Raji (cell line): ENCODE measurements around the gene PGM5.

Experiments
- POLR2A ChIP-seq: IDR thresholded peaks from 2 replicates; pipeline ENCODE4 v1.6.1; 2011; ENCODE audit warnings: low read depth, low read length, control low read depth; ENCODE audit not compliant: insufficient read depth

PGM5 gene

DNA sequence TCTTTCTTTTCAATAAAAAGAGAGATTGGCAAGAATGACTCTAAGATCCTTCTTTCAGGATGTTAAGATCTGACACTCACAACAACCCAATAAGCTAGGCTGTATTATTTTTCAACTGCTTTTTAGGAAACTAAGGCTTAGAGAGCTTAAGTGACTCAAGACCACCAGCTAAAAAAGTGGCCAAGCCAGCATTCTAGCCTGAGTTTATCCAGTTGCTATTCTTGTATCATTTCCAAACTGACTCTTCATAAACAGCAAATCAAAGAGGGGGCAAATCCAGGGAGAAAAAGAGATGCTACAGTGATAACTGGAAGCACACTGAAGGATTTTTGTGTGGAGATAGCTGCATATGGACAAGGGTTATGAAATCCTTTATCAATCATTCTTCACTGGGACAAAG is 137.1 kb downstream of the PGM5 start:
- no peak for TF ChIP-seq POLR2A

- TF ChIP-seq POLR2A, result no peak
Measured at GRCh38 chr9:68493958-68494577, 137.7 kb downstream of the PGM5 start.

DNA sequence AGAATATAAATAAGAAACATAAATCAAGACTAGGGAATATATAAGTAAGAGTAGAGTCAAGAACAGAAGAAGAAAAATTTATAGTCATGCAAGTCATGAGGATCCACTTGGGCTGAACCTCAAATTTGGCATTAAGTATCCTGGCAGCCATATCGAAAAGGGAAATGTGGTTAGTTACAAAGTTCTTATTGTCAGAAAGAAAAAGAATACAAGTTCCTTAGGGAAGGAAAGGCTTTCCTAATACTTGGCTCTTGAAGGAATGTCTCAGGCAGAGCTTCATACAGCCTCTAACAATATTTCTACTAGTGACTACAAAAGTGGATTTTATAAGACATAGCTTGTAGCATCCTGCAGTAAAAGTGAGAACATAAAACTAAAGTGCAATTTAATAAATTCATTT is 138.8 kb downstream of the PGM5 start:
- no peak for TF ChIP-seq POLR2A

GRCh38 chr9:68496356-68496755 is 139.9 kb downstream of the PGM5 start:
- no peak for TF ChIP-seq POLR2A

DNA sequence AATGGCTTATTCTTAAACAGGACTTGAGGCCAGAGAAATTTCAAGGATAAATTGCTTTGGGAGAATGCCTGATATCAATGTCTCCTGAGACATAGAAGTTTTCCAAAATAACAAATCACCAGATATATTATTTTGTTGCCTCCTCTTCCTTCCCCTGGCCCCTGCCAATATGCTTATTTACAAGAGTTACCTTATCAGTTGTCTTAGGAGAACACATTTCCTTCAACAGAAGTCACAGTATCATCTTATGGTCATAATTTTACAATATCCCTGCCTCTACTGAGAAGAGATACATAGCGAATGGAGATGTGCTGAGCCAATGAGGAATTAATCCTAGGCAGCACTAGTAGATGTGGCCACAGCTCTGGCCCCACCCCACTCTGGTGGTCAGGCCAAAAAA is 141.2 kb downstream of the PGM5 start:
- TF ChIP-seq POLR2A, result no peak

DNA sequence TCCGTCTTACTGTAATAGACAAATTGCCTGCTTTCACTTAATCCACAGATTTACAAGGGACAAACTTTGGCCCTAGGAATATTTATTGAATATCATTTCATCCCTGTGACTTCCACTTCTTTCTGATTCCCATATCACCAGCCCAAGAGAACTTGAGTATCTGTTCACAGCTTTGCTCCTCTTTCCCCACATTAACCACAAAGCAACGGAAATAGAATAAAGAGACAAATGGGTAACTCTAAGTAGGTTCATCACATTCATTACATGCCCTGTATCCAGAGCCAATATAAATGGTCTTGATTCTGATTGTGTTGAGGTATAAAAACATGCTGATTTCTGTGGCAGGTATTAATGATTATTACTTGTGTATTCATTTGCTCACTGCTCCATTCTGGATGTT is 142.4 kb downstream of the PGM5 start:
- no peak for TF ChIP-seq POLR2A

- no peak for TF ChIP-seq POLR2A
Measured at GRCh38 chr9:68500457-68501381, 144.3 kb downstream of the PGM5 start.

DNA sequence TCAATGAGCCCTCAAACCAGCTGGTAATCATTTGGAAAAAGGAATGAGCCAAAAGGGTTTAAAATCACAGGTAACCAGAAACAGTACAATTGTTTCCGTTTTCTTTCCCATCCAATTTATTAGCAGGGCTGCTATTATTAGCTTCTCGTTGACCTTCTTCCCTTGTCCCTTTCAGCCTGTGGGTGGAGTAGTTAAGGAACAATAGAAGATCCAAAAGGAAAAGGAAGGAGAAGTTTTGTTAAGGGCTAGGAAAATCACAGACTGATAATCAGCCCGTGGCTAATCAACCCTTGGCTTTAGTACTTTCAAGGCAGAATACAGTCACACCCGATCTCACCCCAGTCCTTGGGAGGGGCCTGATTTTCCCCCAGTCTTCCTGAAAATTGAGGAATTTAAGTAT is 145.9 kb downstream of the PGM5 start:
- TF ChIP-seq POLR2A, result no peak

DNA sequence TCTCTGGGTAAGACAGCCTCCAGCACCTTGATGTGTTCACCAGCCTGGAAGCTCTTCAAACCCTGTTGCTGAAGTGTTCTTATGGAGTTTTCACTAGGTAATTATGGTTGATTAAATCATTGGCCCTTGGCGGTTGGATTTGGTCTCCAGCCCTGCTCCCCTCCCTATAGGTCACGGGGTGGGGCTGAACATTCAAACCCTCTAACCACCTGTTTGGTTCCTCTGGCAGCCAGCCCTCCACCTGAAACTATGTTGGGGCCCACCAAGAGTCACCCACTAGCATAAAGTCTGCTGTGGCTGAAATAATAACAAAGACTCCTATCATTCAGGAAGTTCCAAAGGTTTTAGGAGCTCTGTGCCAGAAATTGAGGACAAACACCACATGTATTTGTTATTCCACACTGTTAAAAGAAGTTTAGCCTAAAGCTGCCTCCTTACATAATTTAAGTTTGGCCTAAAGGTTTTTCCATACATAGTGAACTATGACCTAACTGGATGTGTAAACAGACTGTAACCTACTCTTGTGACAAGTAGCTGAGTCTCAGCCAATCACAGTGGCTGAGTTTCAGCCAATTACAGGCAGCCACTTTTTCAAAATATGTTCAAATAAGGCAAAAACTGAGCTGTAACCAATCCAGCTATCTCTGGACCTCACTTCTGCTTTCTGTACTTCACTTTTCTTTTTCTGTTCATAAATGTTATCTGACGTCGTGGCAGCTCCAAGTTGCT is 149.4 kb downstream of the PGM5 start:
- TF ChIP-seq POLR2A, result no peak

DNA sequence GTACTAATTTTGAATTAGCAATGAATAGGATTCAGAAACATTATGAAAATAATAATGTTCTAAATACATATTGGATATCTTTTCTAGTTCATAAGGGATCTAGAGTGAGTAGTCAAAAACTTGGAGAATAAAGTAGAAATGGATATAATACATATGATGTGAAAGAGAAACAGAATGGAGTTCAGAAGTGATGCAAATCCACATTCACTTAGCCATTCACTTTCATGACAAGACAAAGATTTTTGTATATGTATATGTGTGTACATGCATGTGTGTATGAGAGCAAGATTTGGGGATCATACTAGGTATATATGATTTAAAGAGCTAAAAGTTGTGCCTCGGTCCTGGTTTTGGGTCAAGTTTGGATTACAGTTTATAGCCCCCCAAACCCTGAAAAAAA is 150.1 kb downstream of the PGM5 start:
- no peak for TF ChIP-seq POLR2A

- no peak for TF ChIP-seq POLR2A
Measured at GRCh38 chr9:68507130-68507805, 150.9 kb downstream of the PGM5 start.

GRCh38 chr9:68507806-68508145 is 151.4 kb downstream of the PGM5 start:
- TF ChIP-seq POLR2A, result no peak

DNA sequence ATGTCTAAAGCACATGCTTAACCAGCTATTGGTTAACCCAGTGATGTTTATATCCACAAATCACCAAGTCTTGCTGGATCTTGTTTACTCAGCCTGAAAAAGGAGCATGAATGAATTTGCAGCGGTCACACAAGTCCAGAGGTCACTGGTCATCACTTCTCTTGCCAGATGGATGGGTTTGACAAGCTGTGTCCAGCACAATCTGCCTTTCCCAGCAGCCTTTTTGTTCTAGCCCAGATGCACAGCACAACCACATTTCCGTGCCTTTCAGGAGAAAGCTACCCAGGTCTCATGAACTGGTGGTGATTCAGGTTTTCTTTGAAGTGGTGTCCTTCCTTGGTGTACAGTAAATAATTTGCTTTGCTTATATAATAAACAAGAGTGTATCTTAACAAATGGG is 152.1 kb downstream of the PGM5 start:
- TF ChIP-seq POLR2A, result no peak

- TF ChIP-seq POLR2A, result no peak
Measured at GRCh38 chr9:68509689-68510088, 153.3 kb downstream of the PGM5 start.

DNA sequence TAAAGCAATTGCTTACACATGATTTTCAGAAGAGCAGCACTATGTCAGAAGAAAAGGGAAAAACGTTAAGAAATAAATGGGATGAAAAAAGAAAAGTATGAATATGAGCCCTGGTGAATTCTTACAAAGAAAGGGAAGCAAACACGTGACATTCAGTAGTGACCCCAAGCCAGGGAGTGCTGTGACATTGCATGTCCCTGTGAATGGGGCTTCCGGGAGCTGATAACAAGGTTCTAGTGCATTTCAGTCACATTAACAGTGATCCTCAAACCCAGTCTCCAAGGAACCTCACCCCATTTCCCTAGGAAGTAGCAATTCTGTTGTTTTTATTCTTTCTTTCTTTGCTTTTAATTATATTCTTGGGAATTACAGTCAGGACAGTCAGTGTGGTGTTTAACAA is 157.0 kb downstream of the PGM5 start:
- no peak for TF ChIP-seq POLR2A
